ENCODE data around the gene GIMAP8. TPM values are rescaled to one million over a fixed set of nuclear protein-coding genes. Genes with fewer than 3 reads are reported as not detected.

Gene GIMAP8
- total RNA-seq, 1 experiment from 2014 or later = not detected

DNA sequence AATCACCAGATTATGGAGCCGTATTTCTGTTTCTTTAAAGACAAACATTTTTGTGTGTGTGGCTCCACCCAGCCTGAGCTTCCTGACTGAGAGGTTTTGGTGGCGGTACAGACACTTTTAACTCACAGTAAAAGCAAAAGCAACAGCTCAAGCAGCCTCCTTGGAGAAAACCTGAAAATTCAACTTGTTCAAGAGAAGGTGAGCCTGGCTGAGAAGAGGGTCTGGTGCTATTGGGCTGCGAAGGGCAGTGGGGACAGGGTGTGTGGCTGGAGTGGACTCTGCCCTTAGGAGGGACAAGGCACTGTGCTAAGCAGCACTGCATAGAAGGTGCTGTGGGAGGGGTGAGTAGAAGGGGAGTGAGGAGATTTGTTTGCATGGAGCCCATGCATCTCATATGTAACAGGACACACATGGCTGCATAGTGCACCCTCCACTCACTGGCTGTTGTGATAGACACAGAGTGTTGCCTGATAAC, 64.4 kb downstream of the GIMAP8 start, which contains the start of gene GIMAP7:
GIMAP7 (plus strand) TSS at position 125 of the 475 bp plus-strand sequence. CDS start 5,103 bp downstream, outside the sequence.
- peaks cover 50% of the 10 kb centered on the region for H3K27me3 Mint-ChIP-seq (ENCODE audit: low read depth)
- Histone ChIP-seq H2BK5ac (ENCODE audit: insufficient read length, low read length) (no peak within 1 kb of the TSS), H3K56ac (ENCODE audit: insufficient read length, low read depth, low read length) (no peak within 1 kb of the TSS), H4K5ac (ENCODE audit: insufficient read length, low read depth, low read length) (no peak within 1 kb of the TSS), H3K4me1 (ENCODE audit: insufficient read depth, low read length) (no peaks in the 10 kb centered on the region), H4K20me1 (ENCODE audit: control insufficient read depth, insufficient read depth, insufficient read length) (no peaks in the 10 kb centered on the region), H3K14ac (ENCODE audit: insufficient read depth, low read length) (no peak within 1 kb of the TSS), H2AFZ (ENCODE audit: low read length) (no peak within 1 kb of the TSS), H4K91ac (ENCODE audit: insufficient read length, low read depth, low read length) (no peak within 1 kb of the TSS), H3K9ac (ENCODE audit: extremely low read depth, insufficient read length, low read length) (no peak within 1 kb of the TSS), H3K79me2 (ENCODE audit: insufficient read depth, low read length) (no peaks in the 10 kb centered on the region), H2BK15ac (ENCODE audit: low read depth, low read length) (no peak within 1 kb of the TSS), H2BK20ac (ENCODE audit: low read depth, low read length, poor library complexity, severe bottlenecking) (no peak within 1 kb of the TSS), H3K23me2 (ENCODE audit: insufficient read length, low read depth, low read length, poor library complexity, severe bottlenecking) (no peaks in the 10 kb centered on the region), H3K79me1 (ENCODE audit: insufficient read depth, low read depth, low read length, poor library complexity, severe bottlenecking) (no peaks in the 10 kb centered on the region), H3T11ph (ENCODE audit: low read length) (no peak within 1 kb of the TSS), H3K23ac (ENCODE audit: insufficient read length, low read depth, low read length) (no peak within 1 kb of the TSS), H4K8ac (replicated peaks; ENCODE audit: insufficient read length, low read depth, low read length) (no peak within 1 kb of the TSS), H3K9me3 (ENCODE audit: control insufficient read depth, low read depth, low read length) (no peaks in the 10 kb centered on the region), H2BK12ac (ENCODE audit: insufficient read length, low read depth, low read length) (no peak within 1 kb of the TSS), H3K4me2 (ENCODE audit: insufficient read depth, insufficient read length, low read length) (no peak within 1 kb of the TSS), H3K27ac (ENCODE audit: insufficient read length, low read depth, low read length) (no peak within 1 kb of the TSS), H3K4ac (ENCODE audit: low read depth, low read length) (no peak within 1 kb of the TSS), H2BK120ac (ENCODE audit: low read depth, low read length, poor library complexity, severe bottlenecking) (no peak within 1 kb of the TSS), H3K27me3 (ENCODE audit: insufficient read depth, low read length) (no peaks in the 10 kb centered on the region; the same call in 1 of the 2 replicates), H3K18ac (ENCODE audit: insufficient read length, low read depth, low read length) (no peak within 1 kb of the TSS), H2AK5ac (ENCODE audit: insufficient read length, low read length) (no peak within 1 kb of the TSS)
- WGBS (ENCODE audit: extremely low coverage, insufficient read length, low lambda C conversion rate) = no CpG with 5 or more reads among the region's 3 CpGs
- H3K4me3 Mint-ChIP-seq = no peak within 1 kb of the TSS
- TF ChIP-seq, protein P1, sequence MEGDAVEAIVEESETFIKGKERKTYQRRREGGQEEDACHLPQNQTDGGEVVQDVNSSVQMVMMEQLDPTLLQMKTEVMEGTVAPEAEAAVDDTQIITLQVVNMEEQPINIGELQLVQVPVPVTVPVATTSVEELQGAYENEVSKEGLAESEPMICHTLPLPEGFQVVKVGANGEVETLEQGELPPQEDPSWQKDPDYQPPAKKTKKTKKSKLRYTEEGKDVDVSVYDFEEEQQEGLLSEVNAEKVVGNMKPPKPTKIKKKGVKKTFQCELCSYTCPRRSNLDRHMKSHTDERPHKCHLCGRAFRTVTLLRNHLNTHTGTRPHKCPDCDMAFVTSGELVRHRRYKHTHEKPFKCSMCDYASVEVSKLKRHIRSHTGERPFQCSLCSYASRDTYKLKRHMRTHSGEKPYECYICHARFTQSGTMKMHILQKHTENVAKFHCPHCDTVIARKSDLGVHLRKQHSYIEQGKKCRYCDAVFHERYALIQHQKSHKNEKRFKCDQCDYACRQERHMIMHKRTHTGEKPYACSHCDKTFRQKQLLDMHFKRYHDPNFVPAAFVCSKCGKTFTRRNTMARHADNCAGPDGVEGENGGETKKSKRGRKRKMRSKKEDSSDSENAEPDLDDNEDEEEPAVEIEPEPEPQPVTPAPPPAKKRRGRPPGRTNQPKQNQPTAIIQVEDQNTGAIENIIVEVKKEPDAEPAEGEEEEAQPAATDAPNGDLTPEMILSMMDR (conservative IDR thresholded peaks at IDR 0.05) = no peak
- H3K36me3 Mint-ChIP-seq (ENCODE audit: insufficient read depth in 1 of 3, low read depth in 3 of 3) = no peaks in the 10 kb centered on the region
- H3K4me1 Mint-ChIP-seq = 0 out of 4 replicates have a peak, but pooled peaks cover 0 to 2% of the 10 kb centered on the region in 2 experiments
- H3K27ac Mint-ChIP-seq = peak within 1 kb of the TSS in 1 of 3 experiments; percentile 68; a peak in 1 of 7 replicates
- DNase-seq = no peak
- no peaks in the 10 kb centered on the region; a peak in 1 of 5 replicates for H3K9me3 Mint-ChIP-seq

Measured in H9 (cell line).